Common myeloid progenitor, CD34-positive (primary cell): Measurements from ENCODE around the gene EFCAB8.

Experiments
- CTCF ChIA-PET: fragments of 350-600 bp; sonication (Branson Sonifier 250); formaldehyde crosslinking; loops from one replicate; lab custom pipeline; 2021; ENCODE audit warnings: antibody characterized with exemption; lab: Charles Lee
- POLR2A ChIA-PET: fragments of 350-600 bp; sonication (Branson Sonifier 250); formaldehyde crosslinking; loops from one replicate; lab custom pipeline; 2021; ENCODE audit warnings: antibody characterized with exemption; lab: Charles Lee
- DNase-seq, 3 donors: peaks; one replicate each; pipeline versions ENCODE4 v3.0.0 to v3.0.0-alpha.2; 2013
- H3K27ac ChIP-seq, 2 experiments: 1 replicate in 1 of 2; 2 replicates in 1 of 2; pipeline ENCODE4 v1.7.0; 2013; ENCODE audit warnings: inconsistent platforms in 2 of 2, low read length in 2 of 2, mild to moderate bottlenecking in 2 of 2, low read depth in 1 of 2, moderate library complexity in 1 of 2; ENCODE audit not compliant: severe bottlenecking in 2 of 2, insufficient read depth in 1 of 2, poor library complexity in 1 of 2
- H3K27me3 ChIP-seq, 5 experiments: replicated peaks in 2 of 5; 1 replicate in 3 of 5; 2 replicates in 2 of 5; pipeline versions ENCODE4 v1.6.1 to v1.7.0; 2013; ENCODE audit warnings: low read length in 4 of 5, mild to moderate bottlenecking in 2 of 5, moderate library complexity in 2 of 5, inconsistent platforms in 1 of 5; ENCODE audit not compliant: insufficient read depth in 5 of 5, control insufficient read depth in 4 of 5
- H3K36me3 ChIP-seq, 4 experiments: 1 replicate in 2 of 4; 2 replicates in 2 of 4; pipeline versions ENCODE4 v1.6.1 to v1.7.0; 2013; ENCODE audit warnings: low read length in 3 of 4, control low read depth in 1 of 4, mild to moderate bottlenecking in 1 of 4; ENCODE audit not compliant: control insufficient read depth in 4 of 4, insufficient read depth in 4 of 4
- H3K4me1 ChIP-seq, 4 experiments: 1 replicate in 3 of 4; 2 replicates in 1 of 4; pipeline versions ENCODE4 v1.6.1 to v1.7.1; 2013; ENCODE audit warnings: low read length in 3 of 4, mild to moderate bottlenecking in 3 of 4, control low read depth in 1 of 4, inconsistent platforms in 1 of 4, moderate library complexity in 1 of 4; ENCODE audit not compliant: control insufficient read depth in 4 of 4, insufficient read depth in 4 of 4; ENCODE audit errors: control extremely low read depth in 1 of 4
- H3K4me3 ChIP-seq, 7 experiments: 1 replicate in 4 of 7; 2 replicates in 3 of 7; pipeline versions ENCODE4 v1.5.1 to v1.7.0; 2013; ENCODE audit warnings: mild to moderate bottlenecking in 7 of 7, low read length in 6 of 7, moderate library complexity in 6 of 7, inconsistent platforms in 2 of 7, low read depth in 2 of 7, control low read depth in 1 of 7; ENCODE audit not compliant: insufficient read depth in 4 of 7, control insufficient read depth in 1 of 7; ENCODE audit errors: extremely low read depth in 1 of 7
- H3K9me3 ChIP-seq, 5 experiments: 1 replicate in 4 of 5; 2 replicates in 1 of 5; pipeline versions ENCODE4 v1.6.1 to v1.7.1; 2013; ENCODE audit warnings: low read length in 4 of 5, mild to moderate bottlenecking in 2 of 5, inconsistent platforms in 1 of 5, low read depth in 1 of 5, moderate library complexity in 1 of 5; ENCODE audit not compliant: control insufficient read depth in 4 of 5, insufficient read depth in 2 of 5; ENCODE audit errors: control extremely low read depth in 1 of 5
- WGBS: methylation state at CpG from one replicate; pipeline ENCODE4 v1.1.5; 2013; ENCODE audit not compliant: insufficient coverage; 5-methylcytosine and 5-hydroxymethylcytosine counted together

Gene EFCAB8

DNA sequence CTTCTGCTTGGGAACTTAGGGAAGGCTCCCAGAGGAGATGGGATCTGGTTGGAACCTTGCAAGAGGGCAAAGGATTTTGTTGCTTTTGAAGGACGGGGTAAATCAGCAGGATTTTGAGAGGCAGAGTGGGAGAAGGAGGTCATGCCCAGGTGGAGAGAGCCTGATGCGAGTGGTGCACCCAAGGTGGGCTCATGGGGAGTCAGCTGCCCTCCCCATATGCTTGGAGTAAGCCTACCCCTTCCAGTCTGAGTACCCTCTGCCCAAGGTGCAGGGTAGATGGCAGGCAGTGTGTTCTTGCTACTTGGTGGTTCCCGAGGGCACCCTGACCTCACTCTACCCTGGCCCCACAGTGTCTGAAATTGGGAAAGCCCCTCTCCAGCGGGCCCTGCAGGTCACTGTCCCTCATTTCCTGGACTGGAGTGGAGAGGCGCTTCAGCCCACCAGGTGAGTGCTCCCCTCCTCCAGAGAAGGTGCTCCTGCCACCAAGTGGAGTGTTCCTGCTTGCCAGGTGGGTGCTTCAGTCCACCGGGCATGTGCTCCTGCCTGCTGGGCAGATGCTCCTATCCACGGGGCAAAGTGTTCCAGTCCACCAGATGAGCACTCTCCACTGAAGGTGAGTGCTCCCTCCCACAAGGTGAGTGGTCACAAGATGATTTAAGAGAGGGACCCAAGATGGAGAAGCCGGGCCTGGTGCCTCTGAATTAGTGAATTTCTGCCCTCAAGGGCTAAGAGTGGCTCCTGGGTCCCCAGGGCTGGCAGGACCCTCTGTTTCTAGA, 152.1 kb downstream of the EFCAB8 start:
- Histone ChIP-seq H3K9me3 (no peaks in the 10 kb centered on the region), H3K4me3 (no peak overlapping the region), H3K36me3 (no peaks in the 10 kb centered on the region), H3K27ac (no peak overlapping the region), H3K4me1 (no peaks in the 10 kb centered on the region), H3K27me3 (no peaks in the 10 kb centered on the region)
- ChIA-PET CTCF (interaction anchor here (0.6 kb wide), 1 partner anchor 66 kb away, joined by 3 read pairs; no protein-coding TSS in a partner anchor), POLR2A (no interaction called here)
- 89% methylated on average over 8 of the region's 8 CpGs for WGBS
- DNase-seq: no peak
